Activated naive CD4-positive, alpha-beta T cell treated with anti-CD3 and anti-CD28 coated beads, Interleukin-2, amount 10 ng/mL, durations not matched to agents 7 days and 5 days (primary cell): ENCODE measurements around the gene NKG7.
A peak's percentile ranks its signal among the peaks of the same experiment; 100 is the strongest.

Source experiments
- CTCF ChIA-PET: fragments of 350-600 bp; sonication (Branson Sonifier 250); formaldehyde crosslinking; loops from one replicate; lab custom pipeline; 2021; ENCODE audit warnings: antibody characterized with exemption; lab: Charles Lee
- DNase-seq: peaks from one replicate; pipeline ENCODE4 v3.0.0-alpha.2; 2020
- H3K27ac Mint-ChIP-seq: one replicate; pipeline ENCODE4 v1.8.0; 2021; ENCODE audit warnings: mild to moderate bottlenecking, moderate library complexity, mixed read lengths
- H3K27me3 Mint-ChIP-seq: one replicate; pipeline ENCODE4 v1.8.0; 2021; ENCODE audit warnings: mild to moderate bottlenecking, mixed read lengths
- H3K36me3 Mint-ChIP-seq: one replicate; pipeline ENCODE4 v1.8.0; 2021; ENCODE audit warnings: mixed read lengths
- H3K4me1 Mint-ChIP-seq: one replicate; pipeline ENCODE4 v1.8.0; 2021; ENCODE audit warnings: mixed read lengths
- H3K4me3 Mint-ChIP-seq: one replicate; pipeline ENCODE4 v1.8.0; 2021; ENCODE audit warnings: mild to moderate bottlenecking, moderate library complexity, mixed read lengths
- H3K9me3 Mint-ChIP-seq: one replicate; pipeline ENCODE4 v1.8.0; 2021; ENCODE audit warnings: mixed read lengths

NKG7 gene

DNA sequence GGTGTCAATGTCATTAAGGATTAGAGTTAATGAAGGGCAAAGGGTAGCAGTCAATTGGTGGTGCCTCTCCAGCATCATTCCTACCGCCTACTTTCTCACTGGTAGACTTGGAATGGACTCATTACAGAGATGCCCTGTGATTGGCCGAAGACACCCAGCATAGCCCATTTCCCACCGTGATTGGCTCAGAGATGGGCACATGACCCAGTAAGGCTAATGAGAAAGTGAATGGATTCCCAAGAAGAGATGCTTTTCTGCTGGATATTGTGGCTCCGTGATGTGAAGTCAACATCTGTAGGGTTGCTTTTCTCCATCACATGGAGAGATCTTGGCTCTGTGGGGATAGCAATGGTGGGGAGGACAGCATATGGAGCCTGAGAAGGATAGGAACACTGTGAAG is 42.1 kb downstream of the NKG7 start:
- Mint-ChIP-seq H3K4me1 (peaks cover 5% of the 10 kb centered on the region), H3K36me3 (no peaks in the 10 kb centered on the region), H3K4me3 (no peak overlapping the region), H3K27me3 (peaks cover 46% of the 10 kb centered on the region), H3K9me3 (peaks cover 2% of the 10 kb centered on the region), H3K27ac (no peak overlapping the region)
- DNase-seq = no peak
- CTCF ChIA-PET = no interaction called here

DNA sequence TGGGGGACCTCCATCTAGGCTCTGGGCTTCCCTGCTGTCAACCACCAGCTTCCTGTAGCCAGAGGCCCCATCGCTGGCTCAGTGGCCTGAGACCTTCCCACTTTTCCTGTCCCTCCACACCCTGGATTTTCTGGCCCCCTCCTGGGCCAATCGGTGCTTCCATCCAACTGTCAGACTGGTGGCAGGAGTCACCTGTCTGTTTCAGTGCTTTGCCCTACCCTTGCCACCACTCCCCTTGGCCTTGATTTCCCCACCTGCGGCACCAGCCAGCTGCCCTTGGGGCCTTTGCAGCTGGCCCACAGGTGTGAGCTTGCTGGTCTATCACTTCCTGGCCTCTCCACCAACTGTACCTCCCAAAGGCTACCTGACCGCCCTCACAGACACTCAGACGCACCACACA is 43.0 kb downstream of the NKG7 start:
- H3K27ac Mint-ChIP-seq = no peak overlapping the region
- CTCF ChIA-PET = interaction anchor here (0.8 kb wide), 1 partner anchor 11 kb away, joined by 3 read pairs; no protein-coding TSS in a partner anchor
- peaks cover 2% of the 10 kb centered on the region for H3K9me3 Mint-ChIP-seq
- no peak for DNase-seq
- H3K4me1 Mint-ChIP-seq = peaks cover 5% of the 10 kb centered on the region
- no peak overlapping the region for H3K4me3 Mint-ChIP-seq
- no peaks in the 10 kb centered on the region for H3K36me3 Mint-ChIP-seq
- H3K27me3 Mint-ChIP-seq = peaks cover 53% of the 10 kb centered on the region

- Mint-ChIP-seq H3K9me3 (peaks cover 2% of the 10 kb centered on the region), H3K4me1 (peaks cover 5% of the 10 kb centered on the region), H3K27me3 (peaks cover 74% of the 10 kb centered on the region), H3K27ac (no peak overlapping the region), H3K36me3 (no peaks in the 10 kb centered on the region), H3K4me3 (peak overlapping the region; percentile 18)
- CTCF ChIA-PET = interaction anchor here (1.4 kb wide), 1 partner anchor 170 kb away, joined by 3 read pairs; no protein-coding TSS in a partner anchor
- DNase-seq = peak; percentile 76
These were observed 45.1 kb downstream of the NKG7 start for GRCh38 chr19:51327066-51328001.

DNA sequence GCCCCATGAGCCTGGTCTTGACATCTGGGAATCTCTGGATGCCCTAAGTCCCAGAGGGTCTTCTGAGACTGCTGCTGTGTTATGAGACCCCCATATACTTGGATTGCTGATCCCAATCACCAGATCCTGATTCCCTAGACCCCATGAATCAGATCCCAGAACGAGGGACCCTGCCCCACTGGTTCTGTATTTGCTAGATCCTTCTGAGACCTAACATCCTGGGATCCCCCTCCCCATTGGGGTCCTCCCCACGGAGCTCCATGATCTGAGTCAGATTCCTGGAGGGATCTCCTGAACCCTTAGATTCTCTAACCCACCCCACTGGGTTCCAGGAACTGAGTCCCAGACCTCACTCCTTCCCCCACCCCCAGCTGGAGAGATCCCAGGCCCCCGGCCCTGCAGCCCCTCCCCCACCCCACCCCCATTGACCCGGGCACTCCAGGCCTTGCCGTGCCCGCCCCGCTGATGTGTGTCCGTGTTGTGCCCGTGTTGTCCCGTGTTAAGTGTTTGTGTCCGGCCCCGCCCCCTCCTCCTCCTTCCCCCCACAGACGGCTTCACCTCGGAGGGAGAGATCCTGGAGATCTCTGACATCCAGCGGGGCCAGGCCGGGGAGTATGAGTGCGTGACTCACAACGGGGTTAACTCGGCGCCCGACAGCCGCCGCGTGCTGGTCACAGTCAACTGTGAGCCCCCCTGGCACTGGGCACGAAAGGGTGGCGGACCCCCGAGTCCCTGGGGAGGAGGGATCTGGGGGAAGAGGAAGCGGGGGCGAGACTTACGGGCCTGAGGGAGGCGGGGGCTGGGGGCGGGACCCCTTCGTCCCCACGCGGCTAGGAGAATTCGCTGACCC is 46.0 kb downstream of the NKG7 start:
- H3K4me3 Mint-ChIP-seq = no peak overlapping the region
- no peak overlapping the region for H3K27ac Mint-ChIP-seq
- H3K9me3 Mint-ChIP-seq = peaks cover 2% of the 10 kb centered on the region
- H3K36me3 Mint-ChIP-seq = no peaks in the 10 kb centered on the region
- DNase-seq = no peak
- peaks cover 5% of the 10 kb centered on the region for H3K4me1 Mint-ChIP-seq
- H3K27me3 Mint-ChIP-seq = peaks cover 75% of the 10 kb centered on the region
- CTCF ChIA-PET = interaction anchor here (1.4 kb wide), 1 partner anchor 169 kb away, joined by 3 read pairs; no protein-coding TSS in a partner anchor

DNA sequence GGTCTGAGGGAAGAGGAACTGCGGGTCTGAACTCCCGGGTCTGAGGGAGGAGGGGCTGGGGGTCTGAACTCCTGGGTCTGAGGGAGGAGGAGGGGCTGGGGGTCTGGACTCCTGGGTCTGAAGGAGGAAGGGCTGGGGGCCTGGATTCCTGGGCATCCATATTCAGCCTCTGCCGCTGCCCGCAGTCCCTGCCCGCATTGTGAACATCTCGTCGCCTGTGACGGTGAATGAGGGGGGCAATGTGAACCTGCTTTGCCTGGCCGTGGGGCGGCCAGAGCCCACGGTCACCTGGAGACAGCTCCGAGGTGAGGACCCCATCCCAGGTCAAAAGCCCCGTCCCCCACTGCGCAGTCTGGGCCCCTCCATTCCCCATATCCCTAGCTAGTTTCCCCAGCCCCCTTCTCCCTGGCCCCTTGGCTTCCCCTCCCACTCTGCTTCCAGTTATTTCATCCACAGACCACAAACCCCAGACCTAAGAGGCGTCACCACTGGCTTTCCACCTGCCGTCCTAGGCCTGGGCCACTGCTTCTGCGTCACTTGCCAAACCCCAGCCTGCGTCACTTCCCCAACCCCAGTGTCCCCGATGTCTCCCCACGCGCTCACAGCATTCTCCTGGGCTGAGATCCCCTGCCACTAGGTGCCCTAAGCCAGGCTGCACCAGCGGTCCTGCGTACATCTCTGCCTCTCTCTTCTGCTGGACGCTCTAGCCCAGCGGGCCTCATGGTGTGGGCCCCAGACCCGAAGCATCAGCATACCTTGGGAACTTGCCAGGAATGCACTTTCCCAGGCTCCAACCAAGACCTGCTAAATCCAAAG is 47.1 kb downstream of the NKG7 start:
- H3K4me3 Mint-ChIP-seq = no peak overlapping the region
- H3K36me3 Mint-ChIP-seq = no peaks in the 10 kb centered on the region
- H3K27me3 Mint-ChIP-seq = peaks cover 75% of the 10 kb centered on the region
- no peak overlapping the region for H3K27ac Mint-ChIP-seq
- no peaks in the 10 kb centered on the region for H3K9me3 Mint-ChIP-seq
- peaks cover 5% of the 10 kb centered on the region for H3K4me1 Mint-ChIP-seq
- CTCF ChIA-PET = no interaction called here
- no peak for DNase-seq

GRCh38 chr19:51324167-51324481 is 48.3 kb downstream of the NKG7 start:
- H3K27ac Mint-ChIP-seq = no peak overlapping the region
- H3K27me3 Mint-ChIP-seq = peaks cover 66% of the 10 kb centered on the region
- CTCF ChIA-PET = no interaction called here
- H3K36me3 Mint-ChIP-seq = no peaks in the 10 kb centered on the region
- H3K4me1 Mint-ChIP-seq = peaks cover 5% of the 10 kb centered on the region
- H3K9me3 Mint-ChIP-seq = no peaks in the 10 kb centered on the region
- no peak overlapping the region for H3K4me3 Mint-ChIP-seq
- DNase-seq = no peak

DNA sequence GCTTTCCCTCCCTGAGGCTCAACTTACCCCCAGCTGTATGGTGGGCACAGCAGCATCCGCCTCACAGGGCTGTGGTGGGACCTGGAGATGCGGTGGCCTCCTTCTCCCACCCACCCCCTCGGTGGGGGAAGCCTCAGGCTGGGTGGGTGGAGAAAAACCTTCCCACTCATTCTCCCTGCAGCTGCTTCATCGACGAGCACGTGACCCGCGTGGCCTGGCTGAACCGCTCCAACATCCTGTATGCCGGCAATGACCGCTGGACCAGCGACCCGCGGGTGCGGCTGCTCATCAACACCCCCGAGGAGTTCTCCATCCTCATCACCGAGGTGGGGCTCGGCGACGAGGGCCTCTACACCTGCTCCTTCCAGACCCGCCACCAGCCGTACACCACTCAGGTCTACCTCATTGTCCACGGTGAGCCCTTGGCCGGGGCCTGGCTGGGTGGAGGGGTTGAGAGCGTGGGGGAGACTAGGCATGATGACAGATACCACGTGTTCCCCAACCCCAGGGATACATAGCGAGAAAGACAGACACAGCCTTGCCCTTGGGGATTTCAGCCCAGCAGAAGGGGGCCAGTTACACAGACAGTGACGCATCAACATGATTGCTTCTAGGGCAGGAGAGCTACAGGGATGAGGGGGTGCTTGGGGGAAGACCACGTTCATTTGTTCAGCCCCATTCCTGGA is 48.8 kb downstream of the NKG7 start:
- Mint-ChIP-seq H3K27me3 (peaks cover 61% of the 10 kb centered on the region), H3K36me3 (no peaks in the 10 kb centered on the region), H3K27ac (no peak overlapping the region), H3K4me3 (no peak overlapping the region), H3K4me1 (peaks cover 5% of the 10 kb centered on the region), H3K9me3 (no peaks in the 10 kb centered on the region)
- CTCF ChIA-PET = no interaction called here
- no peak for DNase-seq

- no peak for DNase-seq
- Mint-ChIP-seq H3K36me3 (no peaks in the 10 kb centered on the region), H3K4me3 (no peak overlapping the region), H3K27me3 (peaks cover 43% of the 10 kb centered on the region), H3K4me1 (no peaks in the 10 kb centered on the region), H3K9me3 (no peaks in the 10 kb centered on the region), H3K27ac (no peak overlapping the region)
- CTCF ChIA-PET = no interaction called here
These were observed 50.7 kb downstream of the NKG7 start for GRCh38 chr19:51321799-51322198.
